Measurements from ENCODE around the gene HOXA5. TPM values are rescaled to one million over a fixed set of nuclear protein-coding genes. Genes with fewer than 3 reads are reported as not detected.

The HOXA5 gene
- total RNA-seq, 1 donor = 3.0 TPM

- Histone ChIP-seq H3K4me1 (ENCODE audit: insufficient read depth, low read length) (peaks cover 77% of the 10 kb centered on the region), H3K4me3 (ENCODE audit: low read length) (no peak overlapping the region), H3K27me3 (ENCODE audit: insufficient read depth, low read length) (peaks cover 98% of the 10 kb centered on the region), H3K9me3 (ENCODE audit: low read depth, low read length) (no peaks in the 10 kb centered on the region)
Observed at GRCh38 chr7:27168265-27168947, 24.9 kb upstream of the HOXA5 start.

GRCh38 chr7:27167916-27168264 is 24.4 kb upstream of the HOXA5 start:
- Histone ChIP-seq H3K9me3 (ENCODE audit: low read depth, low read length) (no peaks in the 10 kb centered on the region), H3K4me3 (ENCODE audit: low read length) (no peak overlapping the region), H3K27me3 (ENCODE audit: insufficient read depth, low read length) (peaks cover 98% of the 10 kb centered on the region), H3K4me1 (ENCODE audit: insufficient read depth, low read length) (peaks cover 75% of the 10 kb centered on the region)

GRCh38 chr7:27166531-27167505 is 23.3 kb upstream of the HOXA5 start:
- no peak overlapping the region for H3K4me3 ChIP-seq (ENCODE audit: low read length)
- peaks cover 98% of the 10 kb centered on the region for H3K27me3 ChIP-seq (ENCODE audit: insufficient read depth, low read length)
- H3K4me1 ChIP-seq (ENCODE audit: insufficient read depth, low read length) = peaks cover 67% of the 10 kb centered on the region
- no peaks in the 10 kb centered on the region for H3K9me3 ChIP-seq (ENCODE audit: low read depth, low read length)

- H3K4me1 ChIP-seq (ENCODE audit: insufficient read depth, low read length) = peaks cover 67% of the 10 kb centered on the region
- peak overlapping the region; percentile 16 for H3K4me3 ChIP-seq (ENCODE audit: low read length)
- no peaks in the 10 kb centered on the region for H3K9me3 ChIP-seq (ENCODE audit: low read depth, low read length)
- peaks cover 93% of the 10 kb centered on the region for H3K27me3 ChIP-seq (ENCODE audit: insufficient read depth, low read length)
Observed at GRCh38 chr7:27165996-27166530, 22.6 kb upstream of the HOXA5 start.

DNA sequence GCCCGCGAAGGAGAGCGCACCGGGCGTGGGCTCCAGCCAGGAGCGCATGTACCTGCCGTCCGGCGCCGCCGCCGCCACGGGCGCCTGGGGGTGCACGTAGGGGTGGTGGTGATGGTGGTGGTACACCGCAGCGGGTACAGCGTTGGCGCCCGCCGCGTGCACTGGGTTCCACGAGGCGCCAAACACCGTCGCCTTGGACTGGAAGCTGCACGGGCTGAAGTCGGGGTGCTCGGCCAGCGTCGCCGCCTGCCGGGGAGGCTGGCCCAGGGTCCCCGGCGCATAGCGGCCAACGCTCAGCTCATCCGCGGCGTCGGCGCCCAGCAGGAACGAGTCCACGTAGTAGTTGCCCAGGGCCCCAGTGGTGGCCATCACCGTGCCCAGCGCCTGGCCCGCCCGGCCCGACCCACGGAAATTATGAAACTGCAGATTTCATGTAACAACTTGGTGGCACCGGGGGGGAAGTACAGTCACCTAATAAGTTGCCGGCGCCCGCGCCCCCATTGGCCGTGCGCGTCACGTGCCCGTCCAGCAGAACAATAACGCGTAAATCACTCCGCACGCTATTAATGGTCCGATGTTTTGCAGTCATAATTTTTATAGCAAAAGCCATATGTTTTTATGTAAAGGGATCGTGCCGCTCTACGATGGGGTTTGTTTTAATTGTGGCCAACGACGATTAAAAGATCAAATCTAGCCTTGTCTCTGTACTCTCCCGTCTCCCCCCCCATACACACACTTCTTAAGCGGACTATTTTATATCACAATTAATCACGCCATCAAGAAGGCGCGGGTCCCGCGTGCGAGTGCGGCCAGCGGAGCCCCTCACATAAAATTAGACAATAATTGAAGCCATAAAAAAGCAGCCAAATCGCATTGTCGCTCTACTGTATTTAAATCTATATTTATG is 21.9 kb upstream of the HOXA5 start, which contains the start of gene HOXA9:
TSS of gene HOXA9 (minus strand) at position 449 of the 907 bp plus-strand sequence. CDS start at position 369, 80 bp downstream.
- Histone ChIP-seq H3K4me1 (ENCODE audit: insufficient read depth, low read length) (peaks cover 74% of the 10 kb centered on the region), H3K4me3 (ENCODE audit: low read length) (peak within 1 kb of the TSS; percentile 16), H3K9me3 (ENCODE audit: low read depth, low read length) (no peaks in the 10 kb centered on the region), H3K27me3 (ENCODE audit: insufficient read depth, low read length) (peaks cover 91% of the 10 kb centered on the region)

DNA sequence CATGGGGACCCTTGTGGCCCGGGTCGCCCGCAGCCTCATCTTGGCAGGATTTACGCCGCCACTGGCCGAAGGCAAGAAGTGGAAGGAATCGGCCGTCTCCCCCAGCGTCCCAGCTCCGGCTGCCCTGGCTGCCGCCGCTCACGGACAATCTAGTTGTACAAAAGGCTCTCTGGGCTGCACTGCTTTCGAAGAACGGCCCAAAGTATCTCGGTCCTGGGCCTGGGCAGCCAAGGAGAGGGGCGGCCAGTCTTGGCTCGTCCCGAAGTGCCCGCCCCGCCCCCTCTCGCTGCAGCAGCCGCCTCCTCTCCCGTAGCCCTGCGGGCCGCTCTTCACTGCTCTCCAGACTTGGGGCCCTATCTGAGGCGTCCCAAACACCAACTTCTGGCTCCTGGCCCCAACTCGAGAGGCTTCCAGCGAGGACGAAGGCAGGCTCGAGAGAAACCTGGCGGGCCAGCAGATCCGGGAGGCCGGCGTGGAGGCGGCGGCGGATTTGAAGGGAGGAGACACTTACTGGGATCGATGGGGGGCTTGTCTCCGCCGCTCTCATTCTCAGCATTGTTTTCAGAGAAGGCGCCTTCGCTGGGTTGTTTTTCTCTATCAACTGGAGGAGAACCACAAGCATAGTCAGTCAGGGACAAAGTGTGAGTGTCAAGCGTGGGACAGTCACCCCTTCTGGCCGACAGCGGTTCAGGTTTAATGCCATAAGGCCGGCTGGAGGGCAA is 21.0 kb upstream of the HOXA5 start:
- Histone ChIP-seq H3K4me1 (ENCODE audit: insufficient read depth, low read length) (peaks cover 74% of the 10 kb centered on the region), H3K4me3 (ENCODE audit: low read length) (no peak overlapping the region), H3K27me3 (ENCODE audit: insufficient read depth, low read length) (peaks cover 93% of the 10 kb centered on the region), H3K9me3 (ENCODE audit: low read depth, low read length) (no peaks in the 10 kb centered on the region)

GRCh38 chr7:27164045-27164366 is 20.5 kb upstream of the HOXA5 start:
- no peak overlapping the region for H3K4me3 ChIP-seq (ENCODE audit: low read length)
- H3K27me3 ChIP-seq (ENCODE audit: insufficient read depth, low read length) = peaks cover 93% of the 10 kb centered on the region
- peaks cover 68% of the 10 kb centered on the region for H3K4me1 ChIP-seq (ENCODE audit: insufficient read depth, low read length)
- no peaks in the 10 kb centered on the region for H3K9me3 ChIP-seq (ENCODE audit: low read depth, low read length)

DNA sequence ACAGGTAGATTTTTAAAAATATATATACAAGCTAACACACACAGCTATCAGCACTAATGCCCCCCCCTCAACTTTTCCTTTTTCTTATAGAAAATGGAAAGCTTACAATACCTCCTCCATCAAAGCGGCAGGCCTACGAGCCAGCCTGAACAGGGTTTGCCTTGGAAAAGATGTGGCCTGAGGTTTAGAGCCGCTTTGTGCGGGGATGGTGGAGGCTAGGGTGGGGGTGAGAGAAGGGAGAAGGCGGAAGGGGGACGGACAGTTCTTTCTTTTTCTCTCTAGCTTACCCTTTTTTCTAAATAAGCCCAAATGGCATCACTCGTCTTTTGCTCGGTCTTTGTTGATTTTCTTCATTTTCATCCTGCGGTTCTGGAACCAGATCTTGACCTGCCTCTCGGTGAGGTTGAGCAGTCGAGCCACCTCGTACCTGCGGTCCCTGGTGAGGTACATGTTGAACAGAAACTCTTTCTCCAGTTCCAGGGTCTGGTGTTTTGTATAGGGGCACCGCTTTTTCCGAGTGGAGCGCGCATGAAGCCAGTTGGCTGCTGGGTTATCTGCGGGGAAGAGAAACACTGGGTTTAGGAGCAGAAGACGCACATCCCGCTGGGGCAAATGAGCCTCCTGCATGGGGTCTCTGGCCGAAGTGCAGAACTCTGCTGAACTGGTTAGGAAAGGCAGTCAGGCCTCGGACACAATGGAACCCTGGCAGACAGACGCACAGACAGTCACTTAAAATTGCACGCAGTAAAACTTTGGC is 20.0 kb upstream of the HOXA5 start:
- peaks cover 67% of the 10 kb centered on the region for H3K4me1 ChIP-seq (ENCODE audit: insufficient read depth, low read length)

DNA sequence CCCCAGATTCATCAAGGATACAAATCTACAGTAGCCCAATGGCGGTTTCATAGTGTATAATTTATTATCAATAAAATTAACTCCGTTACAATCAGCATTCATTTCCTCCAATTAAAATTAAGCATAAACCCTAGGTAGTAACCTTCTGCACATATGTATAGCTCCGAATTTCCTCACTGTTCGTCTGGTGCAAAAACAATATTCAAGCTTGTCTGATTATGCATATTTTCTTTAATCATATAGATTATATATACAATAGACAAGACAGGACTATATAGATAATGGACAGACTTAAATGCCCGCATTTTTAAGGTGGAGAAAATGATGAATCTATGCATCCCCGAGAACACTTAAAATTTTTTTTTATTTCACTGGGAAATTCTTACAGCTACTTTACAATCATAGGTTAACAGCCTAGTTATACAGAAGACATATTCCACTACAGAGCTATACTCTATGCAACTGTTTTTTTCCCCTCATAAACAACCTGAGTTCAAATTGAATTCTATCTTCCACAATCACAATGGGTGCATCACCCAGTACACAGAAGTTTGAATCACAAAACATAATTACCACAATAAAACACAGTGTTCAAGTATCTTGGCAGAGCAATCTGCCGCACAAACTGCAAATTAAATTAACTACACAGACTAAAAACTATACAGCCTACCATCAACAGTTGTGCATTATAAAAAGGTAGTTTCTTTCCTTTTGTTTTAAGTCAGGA is 19.2 kb upstream of the HOXA5 start:
- Histone ChIP-seq H3K27me3 (ENCODE audit: insufficient read depth, low read length) (peaks cover 93% of the 10 kb centered on the region), H3K4me1 (ENCODE audit: insufficient read depth, low read length) (peaks cover 69% of the 10 kb centered on the region), H3K4me3 (ENCODE audit: low read length) (no peak overlapping the region), H3K9me3 (ENCODE audit: low read depth, low read length) (no peaks in the 10 kb centered on the region)

More for the DNA sequence above, 20.0 kb upstream of the HOXA5 start:
- H3K9me3 ChIP-seq (ENCODE audit: low read depth, low read length) = no peaks in the 10 kb centered on the region
- H3K27me3 ChIP-seq (ENCODE audit: insufficient read depth, low read length) = peaks cover 93% of the 10 kb centered on the region
- no peak overlapping the region for H3K4me3 ChIP-seq (ENCODE audit: low read length)

DNA sequence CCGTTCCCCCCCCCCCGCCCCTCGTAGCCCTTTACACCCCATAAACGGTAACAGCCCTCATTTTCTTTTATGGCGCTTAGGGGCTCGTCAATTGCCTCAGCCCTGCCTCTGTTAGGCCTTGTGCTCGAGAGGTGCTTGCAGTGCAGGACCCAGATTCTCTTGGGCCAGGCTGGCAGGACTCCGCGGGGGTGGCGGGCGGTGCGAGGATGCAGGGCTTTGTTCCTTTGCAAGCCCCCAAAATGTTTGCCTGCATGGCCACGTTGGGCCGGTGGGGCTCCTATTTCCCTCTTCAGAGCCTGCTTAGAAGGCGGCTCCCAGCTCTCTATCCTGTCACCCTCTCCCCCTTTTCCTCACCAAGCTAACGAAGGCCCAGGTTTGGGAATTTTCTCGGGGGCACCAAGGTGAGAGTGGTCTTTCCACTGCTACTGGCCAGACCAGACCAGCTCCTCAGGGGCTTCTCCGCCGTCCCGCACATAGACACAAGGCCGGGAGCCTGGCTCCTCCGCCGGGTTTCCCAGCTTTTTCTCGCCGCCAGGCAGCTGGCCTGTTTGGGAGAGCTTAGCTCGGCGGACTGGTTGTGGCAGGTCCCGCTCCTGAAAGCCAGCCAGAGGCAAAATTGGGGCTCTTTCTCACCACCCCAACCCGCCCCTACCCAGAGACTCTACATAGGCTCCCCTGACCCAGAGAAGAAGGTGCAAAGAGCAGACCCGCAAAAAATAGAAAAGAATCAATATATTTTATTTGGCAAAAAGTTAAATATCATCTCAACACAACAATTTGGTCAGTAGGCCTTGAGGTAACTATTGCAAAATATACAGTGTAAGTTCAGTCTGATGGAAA is 18.5 kb upstream of the HOXA5 start:
- H3K27me3 ChIP-seq (ENCODE audit: insufficient read depth, low read length) = peaks cover 93% of the 10 kb centered on the region
- peaks cover 64% of the 10 kb centered on the region for H3K4me1 ChIP-seq (ENCODE audit: insufficient read depth, low read length)
- H3K9me3 ChIP-seq (ENCODE audit: low read depth, low read length) = no peaks in the 10 kb centered on the region
- H3K4me3 ChIP-seq (ENCODE audit: low read length) = no peak overlapping the region

GRCh38 chr7:27161214-27161720 is 17.8 kb upstream of the HOXA5 start:
- H3K27me3 ChIP-seq (ENCODE audit: insufficient read depth, low read length) = peaks cover 91% of the 10 kb centered on the region
- H3K4me1 ChIP-seq (ENCODE audit: insufficient read depth, low read length) = peaks cover 61% of the 10 kb centered on the region
- no peaks in the 10 kb centered on the region for H3K9me3 ChIP-seq (ENCODE audit: low read depth, low read length)
- peak overlapping the region; percentile 47 for H3K4me3 ChIP-seq (ENCODE audit: low read length)

DNA sequence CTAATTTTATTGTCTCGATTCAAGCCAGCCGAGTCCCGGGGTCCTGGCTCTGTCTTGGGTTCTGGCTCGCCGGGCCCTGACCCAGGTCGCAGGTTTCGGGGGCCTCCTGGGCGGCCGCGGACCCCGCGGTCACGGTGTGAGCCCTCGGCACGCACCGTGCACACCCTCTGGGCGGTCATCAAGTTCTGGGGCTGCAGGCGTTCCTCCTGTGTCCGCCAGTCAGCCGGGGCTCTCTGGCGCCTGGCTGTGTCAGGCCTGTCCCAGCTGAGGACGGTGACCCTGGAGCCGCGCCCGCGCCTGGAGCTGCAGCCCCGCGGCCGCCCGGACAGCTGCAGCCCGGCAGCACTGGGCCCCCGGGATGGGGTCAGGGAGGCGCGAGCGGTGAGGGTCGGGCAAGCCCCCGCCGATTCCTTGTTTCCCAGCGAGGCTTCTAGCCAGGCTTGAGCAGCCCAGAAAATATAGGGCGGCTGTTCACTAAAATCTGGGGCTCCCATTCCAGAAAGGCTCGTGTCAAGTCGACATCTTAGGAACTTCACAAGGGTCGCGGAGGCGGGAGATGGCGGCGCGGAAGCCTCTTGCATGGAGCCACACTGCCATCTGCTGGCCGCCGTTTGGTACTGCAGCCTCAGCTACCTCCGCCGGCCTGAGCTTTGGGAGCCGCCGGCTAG is 17.2 kb upstream of the HOXA5 start:
- Histone ChIP-seq H3K4me1 (ENCODE audit: insufficient read depth, low read length) (peaks cover 61% of the 10 kb centered on the region), H3K27me3 (ENCODE audit: insufficient read depth, low read length) (peaks cover 91% of the 10 kb centered on the region), H3K4me3 (ENCODE audit: low read length) (peak overlapping the region; percentile 47)

More for the DNA sequence above, 17.2 kb upstream of the HOXA5 start:
- no peaks in the 10 kb centered on the region for H3K9me3 ChIP-seq (ENCODE audit: low read depth, low read length)
